Mucosa of descending colon (tissue), 3 donors: Measurements from ENCODE around the gene LORICRIN. TPM values are rescaled to one million over a fixed set of nuclear protein-coding genes. Genes with fewer than 3 reads are reported as not detected.

Source experiments
- ATAC-seq: fragments of 200-7000 bp; cut with Tn5 transposase; one replicate; pipeline ENCODE4 v1.9.1; 2020; ENCODE audit warnings: mild to moderate bottlenecking, moderate library complexity
- DNase-seq, 3 donors: peaks; one replicate each; pipeline ENCODE4 v3.0.0-alpha.2; 2020
- H3K36me3 ChIP-seq: fragments of 200-600 bp; one replicate; pipeline ENCODE4 v1.8.0; 2021; ENCODE audit warnings: low read depth, mild to moderate bottlenecking
- H3K4me1 ChIP-seq: fragments of 200-600 bp; one replicate; pipeline ENCODE4 v1.8.0; 2021; ENCODE audit warnings: low read depth, mild to moderate bottlenecking
- H3K4me3 ChIP-seq: fragments of 200-600 bp; one replicate; pipeline ENCODE4 v1.8.0; 2021; ENCODE audit warnings: mild to moderate bottlenecking
- H3K9me3 ChIP-seq: fragments of 200-600 bp; one replicate; pipeline ENCODE4 v1.8.0; 2021; ENCODE audit warnings: mild to moderate bottlenecking
- intact Hi-C, 2 donors: fragments of 100-400 bp; cut with DNase I in 1 of 2; cut with micrococcal nuclease in 1 of 2; formaldehyde crosslinking; loops; one replicate each; pipeline versions ENCODE4 v1.11.0 to v1.11.1; 2022; cut with DNase I, micrococcal nuclease
- long read RNA-seq, 2 donors: library from polyadenylated mRNA; unstranded; transcript quantifications; one replicate each; pipeline ENCODE4 v2.0.0, GENCODE V29; 2019 to 2021
- total RNA-seq, 3 donors: library from RNA; stranded (reverse); fragmentation: NEBNext Ultra II Directional in 2 of 3; extraction: Animal tissue kit (Norgen Biotek cat#: 25700) in 2 of 3; gene quantifications; one replicate each; pipeline versions ENCODE4 v1.2.1 to v1.2.4, GENCODE V29; 2021 to 2023
- TF ChIP-seq, protein P1 (sequence below): fragments of 200-600 bp; IDR thresholded peaks from one replicate; pipeline ENCODE4 v1.8.0; 2022; ENCODE audit warnings: antibody characterized with exemption, mild to moderate bottlenecking
- donor health status: DM: no; HTN: no; CAD: no; lungs with moderate emphysema.
- donor health status: DM: no; HTN: no; CAD: no.
- donor health status: DM: no; HTN: yes; CAD: no.

LORICRIN gene, protein sequence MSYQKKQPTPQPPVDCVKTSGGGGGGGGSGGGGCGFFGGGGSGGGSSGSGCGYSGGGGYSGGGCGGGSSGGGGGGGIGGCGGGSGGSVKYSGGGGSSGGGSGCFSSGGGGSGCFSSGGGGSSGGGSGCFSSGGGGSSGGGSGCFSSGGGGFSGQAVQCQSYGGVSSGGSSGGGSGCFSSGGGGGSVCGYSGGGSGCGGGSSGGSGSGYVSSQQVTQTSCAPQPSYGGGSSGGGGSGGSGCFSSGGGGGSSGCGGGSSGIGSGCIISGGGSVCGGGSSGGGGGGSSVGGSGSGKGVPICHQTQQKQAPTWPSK
- not detected for total RNA-seq
- long read RNA-seq, donor 1, result 0 reads
- long read RNA-seq, donor 2, result 0 reads

DNA sequence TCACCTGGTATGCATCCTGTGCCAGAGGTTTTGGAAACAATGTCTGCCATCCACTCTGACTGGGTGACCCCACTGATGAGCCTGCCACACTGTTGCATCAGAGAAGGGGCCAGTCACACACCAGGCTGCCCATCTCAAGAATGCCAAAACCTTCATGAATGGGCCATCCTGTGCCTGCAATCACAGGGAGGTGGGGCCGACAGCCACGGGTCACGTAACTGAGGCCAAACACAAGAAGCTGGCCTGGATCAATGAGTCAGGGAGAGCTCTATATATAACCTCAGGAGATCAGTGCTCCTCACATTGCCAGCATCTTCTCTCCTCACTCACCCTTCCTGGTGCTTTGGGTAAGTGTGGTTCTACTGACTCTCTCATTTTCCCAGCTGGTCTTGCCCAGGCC, at the start of gene LORICRIN:
TSS of gene LORICRIN (plus strand) at position 301 of the 400 bp plus-strand sequence. CDS start 1,263 bp downstream, outside the sequence.
- DNase-seq, result no peak
- Histone ChIP-seq H3K9me3 (no peaks in the 10 kb centered on the region), H3K36me3 (no peaks in the 10 kb centered on the region), H3K4me3 (no peak within 1 kb of the TSS), H3K4me1 (peaks cover 7% of the 10 kb centered on the region)
- TF ChIP-seq, protein P1, sequence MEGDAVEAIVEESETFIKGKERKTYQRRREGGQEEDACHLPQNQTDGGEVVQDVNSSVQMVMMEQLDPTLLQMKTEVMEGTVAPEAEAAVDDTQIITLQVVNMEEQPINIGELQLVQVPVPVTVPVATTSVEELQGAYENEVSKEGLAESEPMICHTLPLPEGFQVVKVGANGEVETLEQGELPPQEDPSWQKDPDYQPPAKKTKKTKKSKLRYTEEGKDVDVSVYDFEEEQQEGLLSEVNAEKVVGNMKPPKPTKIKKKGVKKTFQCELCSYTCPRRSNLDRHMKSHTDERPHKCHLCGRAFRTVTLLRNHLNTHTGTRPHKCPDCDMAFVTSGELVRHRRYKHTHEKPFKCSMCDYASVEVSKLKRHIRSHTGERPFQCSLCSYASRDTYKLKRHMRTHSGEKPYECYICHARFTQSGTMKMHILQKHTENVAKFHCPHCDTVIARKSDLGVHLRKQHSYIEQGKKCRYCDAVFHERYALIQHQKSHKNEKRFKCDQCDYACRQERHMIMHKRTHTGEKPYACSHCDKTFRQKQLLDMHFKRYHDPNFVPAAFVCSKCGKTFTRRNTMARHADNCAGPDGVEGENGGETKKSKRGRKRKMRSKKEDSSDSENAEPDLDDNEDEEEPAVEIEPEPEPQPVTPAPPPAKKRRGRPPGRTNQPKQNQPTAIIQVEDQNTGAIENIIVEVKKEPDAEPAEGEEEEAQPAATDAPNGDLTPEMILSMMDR, result no peak
- ATAC-seq, result no peak
- intact Hi-C loops, result no loop called here

DNA sequence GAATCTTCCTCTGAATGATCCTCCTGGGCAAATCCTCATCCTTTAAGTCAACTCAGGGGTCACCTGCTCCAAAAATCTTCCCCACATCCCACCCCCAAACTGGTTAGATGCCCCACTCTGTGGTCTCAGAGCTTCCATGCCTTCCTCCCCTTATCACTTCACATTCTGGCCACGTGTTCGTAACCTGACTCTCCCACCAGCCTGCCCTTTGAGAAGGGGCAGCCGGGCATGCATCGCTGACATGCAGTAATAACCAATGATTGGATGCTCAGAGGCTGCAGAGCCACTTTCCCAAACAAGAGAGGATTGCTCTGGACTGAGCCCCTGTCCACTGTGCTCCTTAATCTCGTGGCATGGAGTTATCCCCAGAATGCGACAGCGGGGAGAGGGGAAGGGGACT, 49.3 kb upstream of the LORICRIN start:
- TF ChIP-seq, protein P1, result no peak
- ATAC-seq (no peak), DNase-seq (no peak)
- Histone ChIP-seq H3K36me3 (no peaks in the 10 kb centered on the region), H3K9me3 (no peaks in the 10 kb centered on the region), H3K4me1 (no peaks in the 10 kb centered on the region), H3K4me3 (no peak overlapping the region)
- intact Hi-C loops, result no loop called here

DNA sequence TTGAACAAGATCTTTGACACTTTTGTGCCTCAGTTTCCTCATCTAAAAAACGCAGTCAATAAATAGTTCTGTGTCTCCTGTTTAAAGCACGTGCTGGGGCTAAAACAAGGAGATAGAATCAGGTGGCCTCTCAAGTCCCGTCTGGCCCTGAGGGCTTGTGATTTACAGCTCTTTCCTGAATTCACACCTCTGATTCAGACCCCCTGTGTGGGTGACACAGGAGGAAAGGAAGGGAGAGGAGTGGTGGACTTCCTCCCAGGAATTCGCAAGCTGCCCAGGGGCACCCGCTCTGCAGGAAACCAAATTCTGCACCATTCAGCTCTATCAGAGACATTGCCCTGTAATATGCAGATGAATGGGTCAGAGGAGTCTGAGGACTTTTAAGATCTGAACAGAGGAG, 47.3 kb upstream of the LORICRIN start:
- no peaks in the 10 kb centered on the region for H3K36me3 ChIP-seq
- intact Hi-C loops, result no loop called here
- no peaks in the 10 kb centered on the region for H3K4me1 ChIP-seq
- H3K9me3 ChIP-seq, result no peaks in the 10 kb centered on the region
- TF ChIP-seq, protein P1, result no peak
- DNase-seq (no peak), ATAC-seq (no peak)
- no peak overlapping the region for H3K4me3 ChIP-seq

DNA sequence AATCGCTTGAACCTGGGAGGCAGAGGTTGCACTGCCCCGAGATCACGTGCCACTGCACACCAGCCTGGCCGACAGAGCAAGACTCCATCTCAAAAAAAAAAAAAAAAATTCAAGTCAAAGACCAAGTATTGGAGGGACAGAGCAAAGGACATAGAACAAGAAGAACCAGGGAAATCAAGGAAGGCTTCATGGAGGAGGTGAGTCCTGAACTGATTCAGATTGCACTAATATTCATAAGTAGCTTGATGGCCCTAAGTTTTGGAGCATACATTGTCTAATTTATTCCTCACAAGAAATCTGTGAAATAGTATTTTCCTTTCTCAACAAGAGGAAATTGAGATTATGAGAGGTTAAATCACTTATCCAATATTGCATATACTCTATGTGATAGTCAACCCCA, 46.0 kb upstream of the LORICRIN start:
- intact Hi-C loops, result no loop called here

DNA sequence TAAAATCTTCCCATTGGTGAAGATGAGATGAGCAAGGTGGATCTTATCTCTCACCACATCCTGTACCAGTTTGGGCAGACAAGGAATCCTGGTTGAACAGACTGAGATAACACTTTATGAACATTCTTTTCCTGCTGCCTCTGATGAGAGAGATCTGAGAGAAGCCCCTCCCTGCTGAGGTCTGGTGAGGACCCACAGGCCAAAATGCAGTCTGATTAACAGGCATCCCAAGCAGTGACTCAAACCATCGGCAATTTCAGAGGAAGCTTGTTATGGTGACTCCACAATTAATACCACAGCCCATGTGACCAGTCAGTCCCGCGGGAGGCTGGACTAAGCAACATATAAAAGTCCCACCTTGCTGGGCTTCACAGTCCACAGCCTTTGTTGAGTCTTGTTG, 42.3 kb upstream of the LORICRIN start, which contains the start of gene PRR9:
TSS of gene PRR9 (plus strand) at position 373 of the 400 bp plus-strand sequence. CDS start 561 bp downstream, outside the sequence.
- Histone ChIP-seq H3K36me3 (no peaks in the 10 kb centered on the region), H3K4me3 (no peak within 1 kb of the TSS), H3K4me1 (no peaks in the 10 kb centered on the region), H3K9me3 (no peaks in the 10 kb centered on the region)
- TF ChIP-seq, protein P1, result no peak
- intact Hi-C loops, result no loop called here
- DNase-seq (no peak), ATAC-seq (no peak)

More for the DNA sequence above, 46.0 kb upstream of the LORICRIN start:
- Histone ChIP-seq H3K36me3 (no peaks in the 10 kb centered on the region), H3K9me3 (no peaks in the 10 kb centered on the region), H3K4me1 (no peaks in the 10 kb centered on the region), H3K4me3 (no peak overlapping the region)
- ATAC-seq (no peak), DNase-seq (no peak)
- TF ChIP-seq, protein P1, result no peak
